GM21423 (cell line): ENCODE data around the gene CHD3.
A peak's percentile ranks its signal among the peaks of the same experiment; 100 is the strongest.
"Not testable (repeated sequence)": the region's sequence is repeated elsewhere in the genome, so short reads cannot be mapped to it uniquely, and the experiment has no call there.

ENCODE experiments used
- ATAC-seq: cut with Tn5 transposase; IDR thresholded peaks from one replicate; pipeline ENCODE4 v1.9.1; 2021; ENCODE audit warnings: mild to moderate bottlenecking, moderate library complexity; ENCODE audit not compliant: unreplicated experiment

CHD3 gene

DNA sequence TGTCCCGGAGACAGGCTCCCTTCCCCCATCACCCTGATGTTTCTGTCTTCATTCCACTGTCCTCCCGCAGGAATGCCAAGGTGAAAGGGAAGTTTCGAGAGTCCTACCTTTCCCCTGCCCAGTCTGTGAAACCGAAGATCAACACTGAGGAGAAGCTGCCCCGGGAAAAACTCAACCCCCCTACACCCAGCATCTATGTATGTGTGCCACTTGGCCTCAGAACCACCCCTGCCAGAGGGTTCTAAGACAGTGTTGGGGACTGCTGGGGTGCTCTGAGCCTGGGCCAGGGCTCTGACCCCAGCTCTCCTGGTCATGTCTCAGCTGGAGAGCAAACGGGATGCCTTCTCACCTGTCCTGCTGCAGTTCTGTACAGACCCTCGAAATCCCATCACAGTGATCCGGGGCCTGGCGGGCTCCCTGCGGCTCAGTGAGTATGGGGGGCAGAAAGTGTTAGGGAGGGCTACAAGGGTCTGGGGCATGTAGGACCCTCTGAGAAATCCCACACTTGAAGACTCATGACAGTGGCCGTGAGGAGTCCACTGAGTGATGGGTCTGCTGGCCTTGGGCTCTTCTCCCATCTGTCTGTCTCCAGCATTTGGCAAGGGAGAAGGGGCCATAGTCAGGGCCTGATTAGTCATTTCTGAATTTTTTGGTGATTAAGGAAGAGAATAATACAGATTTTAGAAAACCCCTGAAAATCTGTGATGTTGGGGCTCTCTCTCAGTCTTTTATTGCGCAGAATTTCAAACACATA lies 38.7 kb upstream of the CHD3 start:
- ATAC-seq: no peak

GRCh38 chr17:7850701-7851437 lies 37.7 kb upstream of the CHD3 start:
- no peak for ATAC-seq

GRCh38 chr17:7851438-7852261 lies 36.9 kb upstream of the CHD3 start:
- ATAC-seq: peak; percentile 66

- ATAC-seq: no peak
These were observed 36.3 kb upstream of the CHD3 start for GRCh38 chr17:7852262-7852670.

- ATAC-seq: no peak
These were observed 35.5 kb upstream of the CHD3 start for GRCh38 chr17:7852919-7853690.

GRCh38 chr17:7853691-7854038 lies 34.9 kb upstream of the CHD3 start:
- ATAC-seq: no peak

DNA sequence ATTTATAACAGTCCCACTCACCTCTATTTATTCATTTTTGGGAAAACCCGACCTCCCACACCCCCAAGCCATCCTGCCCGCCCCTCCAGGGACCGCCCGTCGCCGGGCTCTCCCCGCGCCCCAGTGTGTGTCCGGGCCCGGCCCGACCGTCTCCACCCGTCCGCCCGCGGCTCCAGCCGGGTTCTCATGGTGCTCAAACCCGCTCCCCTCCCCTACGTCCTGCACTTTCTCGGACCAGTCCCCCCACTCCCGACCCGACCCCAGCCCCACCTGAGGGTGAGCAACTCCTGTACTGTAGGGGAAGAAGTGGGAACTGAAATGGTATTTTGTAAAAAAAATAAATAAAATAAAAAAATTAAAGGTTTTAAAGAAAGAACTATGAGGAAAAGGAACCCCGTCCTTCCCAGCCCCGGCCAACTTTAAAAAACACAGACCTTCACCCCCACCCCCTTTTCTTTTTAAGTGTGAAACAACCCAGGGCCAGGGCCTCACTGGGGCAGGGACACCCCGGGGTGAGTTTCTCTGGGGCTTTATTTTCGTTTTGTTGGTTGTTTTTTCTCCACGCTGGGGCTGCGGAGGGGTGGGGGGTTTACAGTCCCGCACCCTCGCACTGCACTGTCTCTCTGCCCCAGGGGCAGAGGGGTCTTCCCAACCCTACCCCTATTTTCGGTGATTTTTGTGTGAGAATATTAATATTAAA lies 34.4 kb upstream of the CHD3 start:
- ATAC-seq: no peak

GRCh38 chr17:7854851-7855659 lies 33.5 kb upstream of the CHD3 start, which contains the start of gene TMEM88:
TSS of gene TMEM88 (plus strand) at chr17:7855066. CDS start at chr17:7855075, 9 bp downstream.
- ATAC-seq: no peak

- ATAC-seq: no peak
These were observed 33.0 kb upstream of the CHD3 start for GRCh38 chr17:7855660-7856010.

DNA sequence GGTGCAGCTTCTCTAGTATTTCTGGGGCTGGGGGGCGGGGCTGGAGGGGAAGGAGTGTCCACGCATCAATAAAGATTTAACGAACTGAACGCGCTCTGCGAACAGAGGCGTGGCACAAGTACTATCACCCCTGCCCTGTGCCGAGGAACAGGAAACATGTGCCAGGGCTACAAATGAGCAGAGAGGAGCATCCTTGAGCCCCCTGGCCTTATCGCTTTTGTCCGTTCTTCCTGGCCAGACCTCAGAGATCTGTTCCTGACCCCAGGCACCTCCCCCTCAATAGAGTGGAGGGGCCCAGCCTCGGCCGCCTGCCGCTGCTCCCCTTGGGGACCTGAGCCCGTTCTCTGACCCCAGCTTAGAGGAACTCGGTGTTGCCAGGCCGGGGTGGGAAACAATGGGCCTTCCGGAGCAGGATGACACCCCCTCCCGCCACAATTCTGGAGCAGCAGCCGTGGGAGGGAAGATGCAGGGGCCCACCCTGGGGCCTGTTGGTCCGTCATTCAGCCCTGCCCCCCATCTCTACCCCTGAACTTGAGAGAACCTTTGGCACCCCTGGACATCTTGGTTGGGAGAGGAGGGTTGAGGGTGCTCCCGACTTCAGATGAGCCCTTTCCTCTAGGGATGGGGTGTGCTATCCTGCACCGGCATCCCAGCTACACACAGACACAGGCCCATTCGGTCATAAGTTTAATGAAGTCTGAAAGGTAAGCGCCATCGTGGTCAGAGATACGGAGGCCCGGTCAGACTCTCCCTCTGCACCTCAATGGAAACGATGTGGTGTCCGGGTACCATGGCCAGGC lies 32.4 kb upstream of the CHD3 start:
- ATAC-seq: no peak

DNA sequence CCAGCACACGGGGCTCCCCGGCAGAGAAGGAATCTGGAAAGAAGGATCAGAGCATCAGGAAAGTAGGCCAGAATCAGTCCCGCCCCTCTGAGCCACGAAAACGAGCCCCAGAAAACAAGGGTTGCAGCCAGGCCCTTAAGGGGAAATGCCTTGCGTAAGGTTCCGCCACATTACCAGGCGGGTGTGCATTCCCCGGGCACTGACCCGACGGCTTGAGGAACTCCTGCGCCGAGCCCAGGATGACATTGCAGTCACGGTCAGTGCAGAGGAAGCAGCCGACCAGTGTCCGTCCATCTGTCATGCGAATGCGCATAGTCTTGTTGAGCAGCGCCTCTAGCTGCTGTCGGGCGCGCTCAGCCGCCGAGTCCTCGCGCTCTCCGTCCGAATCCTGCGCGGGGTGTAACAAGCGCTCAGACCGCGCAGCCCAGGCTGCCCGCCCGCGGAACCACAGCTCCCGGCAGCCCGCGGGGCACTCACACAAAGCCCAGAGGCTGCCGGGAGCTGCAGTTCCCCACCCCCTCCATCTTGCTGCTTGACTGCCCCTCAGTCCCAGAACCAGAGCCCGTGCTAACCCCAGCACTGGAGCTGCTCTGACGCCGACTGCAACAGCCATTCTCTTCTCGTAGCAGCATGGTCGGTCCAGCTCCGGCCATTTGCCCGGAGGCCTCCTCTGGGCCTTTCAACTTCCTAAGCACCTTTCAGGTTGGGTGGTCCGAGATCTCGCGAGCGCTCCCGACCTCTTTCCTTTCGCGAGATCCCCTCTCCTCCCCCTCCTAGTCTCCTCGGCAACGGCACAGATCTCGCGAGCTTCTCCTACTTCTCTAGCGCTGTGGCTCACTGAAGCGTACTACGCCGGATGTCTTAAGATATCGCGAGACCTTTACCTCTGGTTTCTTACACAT lies 31.5 kb upstream of the CHD3 start, which contains the start of gene NAA38:
TSS of gene NAA38 (minus strand) at position 749 of the 902 bp plus-strand sequence. CDS start at position 653, 96 bp downstream.
- ATAC-seq: peak; percentile 72

DNA sequence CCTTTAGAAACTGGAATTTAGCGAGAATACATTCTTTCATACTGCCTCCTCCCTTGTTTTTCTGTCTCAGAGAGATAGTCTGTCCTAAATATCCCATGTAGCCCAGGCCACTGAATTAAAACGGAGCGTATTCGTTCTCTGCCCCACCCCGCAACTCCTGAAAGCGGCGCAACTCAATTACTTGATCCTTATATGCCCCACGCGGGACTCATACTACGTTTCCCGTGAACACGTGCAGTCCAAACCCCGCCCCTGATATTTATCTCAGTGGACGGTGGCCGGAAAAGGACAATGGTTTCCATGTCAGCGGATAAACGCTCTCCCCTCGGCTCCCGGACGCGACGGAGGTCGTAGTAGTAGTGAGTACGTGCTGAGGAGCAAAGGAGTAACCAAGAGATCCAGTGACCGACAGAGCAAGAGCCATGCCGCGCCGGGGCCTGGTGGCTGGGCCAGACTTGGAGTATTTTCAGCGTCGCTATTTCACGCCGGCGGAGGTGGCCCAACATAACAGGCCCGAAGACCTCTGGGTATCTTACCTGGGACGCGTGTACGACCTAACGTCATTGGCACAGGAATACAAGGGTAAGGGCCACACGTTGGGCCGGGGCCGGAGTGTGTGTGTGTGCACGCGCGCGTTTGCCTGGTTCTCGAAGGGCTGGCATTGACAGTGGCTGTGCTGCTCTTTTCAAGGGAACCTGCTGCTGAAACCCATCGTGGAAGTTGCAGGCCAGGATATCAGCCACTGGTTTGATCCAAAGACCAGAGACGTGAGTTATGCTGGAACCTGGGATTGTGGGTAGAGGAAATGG lies 30.7 kb upstream of the CHD3 start, which contains the start of gene CYB5D1:
TSS of gene CYB5D1 (plus strand) at position 291 of the 809 bp plus-strand sequence. CDS start at position 423, 132 bp downstream.
- peak; percentile 43 for ATAC-seq

GRCh38 chr17:7858522-7858810 lies 30.1 kb upstream of the CHD3 start:
- ATAC-seq: no peak

DNA sequence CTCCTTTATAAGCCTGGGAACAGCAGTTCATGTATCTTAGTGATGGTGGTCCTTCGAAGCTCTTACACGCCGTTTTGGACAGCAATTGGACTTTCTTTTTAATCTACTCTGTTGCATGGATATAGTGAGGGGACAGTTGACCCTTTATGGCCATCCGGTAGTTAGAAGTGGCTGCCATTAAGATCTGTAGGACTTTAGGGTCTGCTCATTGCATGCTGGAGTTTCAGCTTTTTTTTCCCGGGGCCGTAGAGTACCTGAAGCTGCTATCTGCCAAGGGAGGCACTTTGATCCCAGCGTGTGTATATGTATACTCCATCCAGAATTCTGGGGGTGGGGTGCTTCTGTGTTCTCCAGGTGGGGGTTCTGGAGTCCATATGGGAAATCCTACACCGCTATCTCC lies 29.6 kb upstream of the CHD3 start:
- no peak for ATAC-seq

GRCh38 chr17:7862692-7863437 lies 25.7 kb upstream of the CHD3 start:
- no peak for ATAC-seq

DNA sequence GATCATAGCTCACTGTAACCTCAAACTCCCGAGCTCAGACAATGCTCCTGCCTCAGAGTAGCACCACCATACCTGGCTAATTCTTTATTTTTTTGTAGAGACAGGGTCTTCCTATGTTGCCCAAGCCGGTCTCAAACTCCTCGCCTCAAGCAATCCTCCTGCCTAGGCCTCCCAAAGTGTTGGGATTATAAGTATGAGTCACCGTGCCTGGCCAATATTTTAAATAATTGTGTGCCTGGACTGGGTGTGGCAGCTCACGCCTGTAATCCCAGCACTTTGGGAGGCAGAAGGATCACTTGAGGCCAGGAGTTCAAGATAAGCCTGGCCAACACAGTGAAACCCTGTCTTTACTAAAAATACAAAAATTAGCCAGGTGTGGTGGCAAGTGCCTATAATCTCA lies 24.2 kb upstream of the CHD3 start:
- not testable (repeated sequence) for ATAC-seq
